Suprapubic skin (tissue), 4 donors: Measurements from ENCODE around the gene MARK3. TPM values are rescaled to one million over a fixed set of nuclear protein-coding genes. Genes with fewer than 3 reads are reported as not detected.

Experiments
- DNase-seq, 2 donors: peaks; one replicate each; pipeline ENCODE4 v3.0.0-alpha.2; 2019; ENCODE audit warnings: low spot score in 2 of 2
- H3K27ac ChIP-seq: fragments of 200-600 bp; sonication (generic); one replicate; pipeline ENCODE4 v1.5.1; 2019
- H3K27me3 ChIP-seq: fragments of 200-600 bp; sonication (generic); one replicate; pipeline ENCODE4 v1.5.1; 2019
- H3K36me3 ChIP-seq: fragments of 200-600 bp; sonication (generic); one replicate; pipeline ENCODE4 v1.5.1; 2019
- H3K4me1 ChIP-seq: fragments of 200-600 bp; sonication (generic); one replicate; pipeline ENCODE4 v1.5.1; 2019
- H3K4me3 ChIP-seq: fragments of 200-600 bp; sonication (generic); one replicate; pipeline ENCODE4 v1.5.1; 2019; ENCODE audit warnings: mild to moderate bottlenecking
- H3K9me3 ChIP-seq: fragments of 200-600 bp; sonication (generic); one replicate; pipeline ENCODE4 v1.5.1; 2019
- CTCF ChIP-seq, 2 donors: fragments of 200-600 bp in 1 of 2; fragments of 450-650 bp in 1 of 2; sonication (generic) in 1 of 2; IDR thresholded peaks; one replicate each; pipeline ENCODE4 v1.5.1; 2016 to 2019; ENCODE audit warnings: antibody characterized with exemption in 2 of 2, mild to moderate bottlenecking in 1 of 2, moderate library complexity in 1 of 2
- EP300 ChIP-seq: sonication (generic); formaldehyde crosslinking; IDR thresholded peaks from one replicate; pipeline ENCODE4 v1.6.1; 2017; ENCODE audit warnings: antibody characterized with exemption
- POLR2A ChIP-seq, 2 donors: fragments of 450-650 bp; IDR thresholded peaks; one replicate each; pipeline ENCODE4 v1.6.1; 2017; ENCODE audit warnings: antibody characterized with exemption in 2 of 2, mild to moderate bottlenecking in 2 of 2, moderate library complexity in 2 of 2
- POLR2AphosphoS5 ChIP-seq, 3 donors: sonication (generic); formaldehyde crosslinking; IDR thresholded peaks; one replicate each; pipeline ENCODE4 v1.6.1; 2017; ENCODE audit warnings: antibody characterized with exemption in 3 of 3
- WGBS: methylation state at CpG from one replicate; pipeline ENCODE4 v1.1.5; 2018; 5-methylcytosine and 5-hydroxymethylcytosine counted together
- total RNA-seq, 4 donors: library from RNA; depleted of rRNA; stranded (reverse); fragments of >200 nt; gene quantifications; one replicate each; pipeline ENCODE4 v1.1.0, GENCODE V29; 2016

The MARK3 gene
- total RNA-seq, 4 donors from 2014 or later: 44.6 to 95.2 (median 57.2) TPM

- Histone ChIP-seq H3K4me1 (peaks cover 71% of the 10 kb centered on the region), H3K27me3 (no peaks in the 10 kb centered on the region), H3K36me3 (no peaks in the 10 kb centered on the region), H3K27ac (no peak overlapping the region), H3K9me3 (no peaks in the 10 kb centered on the region), H3K4me3 (no peak overlapping the region)
- TF ChIP-seq CTCF (IDR thresholded peaks at IDR 0.05): no peak
- no peak for TF ChIP-seq POLR2AphosphoS5 (IDR thresholded peaks at IDR 0.05)
- no peak for TF ChIP-seq EP300
- no peak for TF ChIP-seq POLR2A (IDR thresholded peaks at IDR 0.05)
- 56% methylated on average over 2 of the region's 2 CpGs for WGBS
- no peak for DNase-seq
Observed at GRCh38 chr14:103395244-103395643, 10.0 kb downstream of the MARK3 start.

GRCh38 chr14:103396463-103396862 is 11.2 kb downstream of the MARK3 start:
- Histone ChIP-seq H3K36me3 (no peaks in the 10 kb centered on the region), H3K9me3 (no peaks in the 10 kb centered on the region), H3K4me1 (peaks cover 78% of the 10 kb centered on the region), H3K27ac (no peak overlapping the region), H3K4me3 (no peak overlapping the region), H3K27me3 (no peaks in the 10 kb centered on the region)
- no peak for TF ChIP-seq CTCF (IDR thresholded peaks at IDR 0.05)
- no peak for TF ChIP-seq POLR2A (IDR thresholded peaks at IDR 0.05)
- TF ChIP-seq POLR2AphosphoS5 (IDR thresholded peaks at IDR 0.05): no peak
- TF ChIP-seq EP300: no peak
- 93% methylated on average over 2 of the region's 2 CpGs for WGBS
- no peak for DNase-seq

- WGBS: 56% methylated on average over 7 of the region's 7 CpGs
- DNase-seq: no peak
- H3K27me3 ChIP-seq: no peaks in the 10 kb centered on the region
- H3K4me1 ChIP-seq: peaks cover 76% of the 10 kb centered on the region
- TF ChIP-seq CTCF (IDR thresholded peaks at IDR 0.05) (no peak), EP300 (no peak), POLR2A (IDR thresholded peaks at IDR 0.05) (no peak), POLR2AphosphoS5 (IDR thresholded peaks at IDR 0.05) (no peak)
- H3K4me3 ChIP-seq: no peak overlapping the region
- no peaks in the 10 kb centered on the region for H3K36me3 ChIP-seq
- no peak overlapping the region for H3K27ac ChIP-seq
- no peaks in the 10 kb centered on the region for H3K9me3 ChIP-seq
Observed at GRCh38 chr14:103398427-103399195, 13.4 kb downstream of the MARK3 start.

- Histone ChIP-seq H3K4me1 (peaks cover 69% of the 10 kb centered on the region), H3K36me3 (peaks cover 4% of the 10 kb centered on the region), H3K27ac (no peak overlapping the region), H3K4me3 (no peak overlapping the region), H3K27me3 (no peaks in the 10 kb centered on the region), H3K9me3 (no peaks in the 10 kb centered on the region)
- TF ChIP-seq POLR2A (IDR thresholded peaks at IDR 0.05) (no peak), CTCF (IDR thresholded peaks at IDR 0.05) (no peak), EP300 (no peak), POLR2AphosphoS5 (IDR thresholded peaks at IDR 0.05) (no peak)
- WGBS: 73% methylated on average over 4 of the region's 4 CpGs
- no peak for DNase-seq
Observed at GRCh38 chr14:103400537-103400936, 15.3 kb downstream of the MARK3 start.

- no peaks in the 10 kb centered on the region for H3K9me3 ChIP-seq
- no peak overlapping the region for H3K27ac ChIP-seq
- H3K36me3 ChIP-seq: peaks cover 12% of the 10 kb centered on the region
- no peaks in the 10 kb centered on the region for H3K27me3 ChIP-seq
- H3K4me3 ChIP-seq: no peak overlapping the region
- 56% methylated on average over 10 of the region's 10 CpGs for WGBS
- no peak for DNase-seq
- H3K4me1 ChIP-seq: peaks cover 59% of the 10 kb centered on the region
- TF ChIP-seq POLR2A (IDR thresholded peaks at IDR 0.05) (no peak), EP300 (no peak), POLR2AphosphoS5 (IDR thresholded peaks at IDR 0.05) (no peak), CTCF (IDR thresholded peaks at IDR 0.05) (no peak)
Observed at GRCh38 chr14:103401223-103402214, 16.3 kb downstream of the MARK3 start.
